HG03196 (cell line): Measurements from ENCODE around the gene GOLGA2.
"Not testable (repeated sequence)": the region's sequence is repeated elsewhere in the genome, so short reads cannot be mapped to it uniquely, and the experiment has no call there.

Experiments
- ATAC-seq: cut with Tn5 transposase; IDR thresholded peaks from one replicate; pipeline ENCODE4 v1.9.1; 2021; ENCODE audit not compliant: unreplicated experiment

GOLGA2 gene

GRCh38 chr9:128244837-128245231 is 31.0 kb downstream of the GOLGA2 start:
- no peak for ATAC-seq

GRCh38 chr9:128244091-128244836 is 31.5 kb downstream of the GOLGA2 start:
- ATAC-seq: no peak

GRCh38 chr9:128243215-128244018 is 32.4 kb downstream of the GOLGA2 start:
- no peak for ATAC-seq

GRCh38 chr9:128242828-128243214 is 33.0 kb downstream of the GOLGA2 start:
- no peak for ATAC-seq

GRCh38 chr9:128242124-128242523 is 33.7 kb downstream of the GOLGA2 start:
- ATAC-seq: no peak

GRCh38 chr9:128233817-128234406 is 41.9 kb downstream of the GOLGA2 start:
- no peak for ATAC-seq

GRCh38 chr9:128232528-128233428 is 43.0 kb downstream of the GOLGA2 start:
- ATAC-seq: no peak

- no peak for ATAC-seq
Observed at GRCh38 chr9:128231638-128232527, 43.9 kb downstream of the GOLGA2 start.

GRCh38 chr9:128230897-128231296 is 44.9 kb downstream of the GOLGA2 start:
- not testable (repeated sequence) for ATAC-seq

GRCh38 chr9:128226412-128226801 is 49.4 kb downstream of the GOLGA2 start:
- no peak for ATAC-seq

GRCh38 chr9:128225770-128226411 is 49.9 kb downstream of the GOLGA2 start:
- ATAC-seq: no peak

- no peak for ATAC-seq
Observed at GRCh38 chr9:128224877-128225276, 50.9 kb downstream of the GOLGA2 start.

GRCh38 chr9:128222880-128223670 is 52.7 kb downstream of the GOLGA2 start:
- no peak for ATAC-seq

- ATAC-seq: no peak
Observed at GRCh38 chr9:128222026-128222425, 53.8 kb downstream of the GOLGA2 start.

GRCh38 chr9:128219831-128220230 is 56.0 kb downstream of the GOLGA2 start:
- ATAC-seq: no peak

GRCh38 chr9:128218518-128219389 is 57.1 kb downstream of the GOLGA2 start:
- peak; percentile 80 for ATAC-seq

- no peak for ATAC-seq
Observed at GRCh38 chr9:128218172-128218517, 57.7 kb downstream of the GOLGA2 start.
